GM12873 (cell line): ENCODE data around the gene GDA.

Source experiments
- CTCF ChIP-seq: IDR thresholded peaks from 2 replicates; pipeline ENCODE4 v1.5.1; 2012; ENCODE audit warnings: low read depth, mild to moderate bottlenecking, moderate library complexity, low read length, control low read depth; ENCODE audit not compliant: insufficient read depth; ENCODE audit errors: missing control alignments

Gene GDA

GRCh38 chr9:72299017-72299603 is 149.9 kb downstream of the GDA start:
- no peak for TF ChIP-seq CTCF

GRCh38 chr9:72300873-72301272 is 151.6 kb downstream of the GDA start:
- TF ChIP-seq CTCF, result no peak
